Motor neuron (in vitro differentiated cells): ENCODE results near the gene TRIM47. TPM values are rescaled to one million over a fixed set of nuclear protein-coding genes. Genes with fewer than 3 reads are reported as not detected.
"Not testable (repeated sequence)": the region's sequence is repeated elsewhere in the genome, so short reads cannot be mapped to it uniquely, and the experiment has no call there.

Source experiments
- ATAC-seq, 8 experiments: fragments of 200-7000 bp; cut with Tn5 transposase; replicated peaks in 6 of 8; 2 replicates each; pipeline ENCODE4 v1.8.0; 2021; ENCODE audit warnings: mild to moderate bottlenecking in 8 of 8, moderate library complexity in 8 of 8
- H3K27ac ChIP-seq, 2 donors: fragments of 250-450 bp; sonication (Bioruptor Pico); 2 replicates each; pipeline ENCODE4 v1.9.0; 2021; ENCODE audit warnings: antibody characterized with exemption in 2 of 2, mild to moderate bottlenecking in 2 of 2, moderate library complexity in 1 of 2
- H3K4me1 ChIP-seq, 2 donors: fragments of 250-450 bp; sonication (Bioruptor Pico); replicated peaks in 1 of 2; 2 replicates each; pipeline ENCODE4 v1.6.1; 2021; ENCODE audit warnings: antibody characterized with exemption in 2 of 2, mild to moderate bottlenecking in 2 of 2, moderate library complexity in 1 of 2
- H3K4me3 ChIP-seq, 5 donors: fragments of 250-450 bp; sonication (Bioruptor Pico); 2 replicates each; pipeline ENCODE4 v1.9.0; 2021; ENCODE audit warnings: antibody characterized with exemption in 5 of 5, mild to moderate bottlenecking in 5 of 5, moderate library complexity in 4 of 5
- WGBS, 10 experiments: fragments of 450-650 bp; shearing (Covaris generic); methylation state at CpG; one replicate each; pipeline ENCODE4 v1.0.0; 2022; 5-methylcytosine and 5-hydroxymethylcytosine counted together
- in situ Hi-C, 9 experiments: fragments of 400-800 bp; cut with MboI; loops; one replicate each; pipeline ENCODE4 v1.15.0; 2021; ENCODE audit warnings: low sequenced_read_pairs in 9 of 9, low pct_unique_long_range_greater_than_20kb in 2 of 9; ENCODE audit not compliant: unreplicated experiment in 9 of 9
- total RNA-seq, 8 experiments: library from RNA; unstranded; fragments of 300-600 nt; gene quantifications; 2 replicates each; pipeline versions ENCODE4 v1.2.3 to v1.2.4, GENCODE V29; 2022

Gene TRIM47
- total RNA-seq, 8 experiments from 2014 or later, result 0.67 to 15.1 (median 4.8) TPM

DNA sequence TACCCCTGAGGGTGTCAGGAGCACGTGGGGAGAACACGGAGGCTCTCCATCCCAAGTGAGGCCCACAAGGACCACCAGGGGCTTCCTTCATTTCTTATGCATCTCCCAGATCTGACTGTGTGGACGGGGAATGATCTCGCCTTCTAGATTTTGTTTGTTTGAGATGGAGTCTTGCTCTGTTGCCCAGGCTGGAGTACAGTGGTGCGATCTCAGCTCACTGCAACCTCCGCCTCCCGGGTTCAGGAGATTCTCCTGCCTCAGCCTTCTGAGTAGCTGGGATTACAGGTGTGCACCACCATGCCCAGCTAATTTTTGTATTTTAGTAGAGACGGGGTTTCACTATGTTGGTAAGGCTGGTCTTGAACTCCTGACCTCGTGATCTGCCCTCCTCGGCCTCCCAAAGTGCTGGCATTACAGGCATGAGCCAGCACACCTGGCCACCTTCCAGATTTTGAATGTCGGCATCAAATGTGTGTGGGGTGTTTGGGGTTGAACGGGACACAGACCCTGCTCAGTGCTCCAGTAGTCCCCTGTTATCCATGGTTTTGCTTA is 9.6 kb downstream of the TRIM47 start:
- H3K27ac ChIP-seq, H3K4me3 ChIP-seq, ATAC-seq, in situ Hi-C loops: not testable (repeated sequence)
- H3K4me1 ChIP-seq, result peaks cover 8 to 20% of the 10 kb centered on the region in 2 donors
- 13 to 100% methylated on average over 1 to 3 of the region's 12 CpGs; no CpG with 5 or more reads in 8 of the 10 experiments for WGBS, 10 experiments

GRCh38 chr17:75865404-75866188 is 12.8 kb downstream of the TRIM47 start:
- H3K4me1 ChIP-seq, result peaks cover 8 to 13% of the 10 kb centered on the region in 2 donors
- ATAC-seq, in situ Hi-C loops, H3K27ac ChIP-seq, H3K4me3 ChIP-seq: not testable (repeated sequence)
- 46 to 100% (median 65%) methylated on average over 3 to 11 of the region's 17 CpGs for WGBS, 10 experiments

- in situ Hi-C loops, result not testable (repeated sequence)
- 63 to 100% (median 84%) methylated on average over 1 to 4 of the region's 4 CpGs; no CpG with 5 or more reads in 2 of the 10 experiments for WGBS, 10 experiments
Measured at GRCh38 chr17:75864887-75865286, 13.5 kb downstream of the TRIM47 start.

GRCh38 chr17:75864448-75864871 is 13.9 kb downstream of the TRIM47 start:
- in situ Hi-C loops, result no loop called here
- WGBS, 10 experiments, result 0 to 43% (median 33%) methylated on average over 1 to 7 of the region's 8 CpGs; no CpG with 5 or more reads in 4 of the 10 experiments
- no peak overlapping the region for H3K27ac ChIP-seq
- peaks cover 5 to 11% of the 10 kb centered on the region in 2 donors for H3K4me1 ChIP-seq
- no peak overlapping the region for H3K4me3 ChIP-seq
- ATAC-seq, result peak; percentile 38 to 90 (median 56)

More at GRCh38 chr17:75864887-75865286, 13.5 kb downstream of the TRIM47 start:
- not testable (repeated sequence) for ATAC-seq, H3K4me3 ChIP-seq, H3K27ac ChIP-seq
- peaks cover 8 to 13% of the 10 kb centered on the region in 2 donors for H3K4me1 ChIP-seq

GRCh38 chr17:75861927-75862317 is 16.5 kb downstream of the TRIM47 start:
- Histone ChIP-seq H3K4me1 (peaks cover under 1 to 8% of the 10 kb centered on the region in 2 donors), H3K27ac (no peak overlapping the region), H3K4me3 (no peak overlapping the region)
- in situ Hi-C loops, result no loop called here
- peak in 2 of 8 experiments; percentile 30 to 50 for ATAC-seq
- 20 to 82% (median 78%) methylated on average over 1 to 6 of the region's 9 CpGs; no CpG with 5 or more reads in 1 of the 10 experiments for WGBS, 10 experiments

DNA sequence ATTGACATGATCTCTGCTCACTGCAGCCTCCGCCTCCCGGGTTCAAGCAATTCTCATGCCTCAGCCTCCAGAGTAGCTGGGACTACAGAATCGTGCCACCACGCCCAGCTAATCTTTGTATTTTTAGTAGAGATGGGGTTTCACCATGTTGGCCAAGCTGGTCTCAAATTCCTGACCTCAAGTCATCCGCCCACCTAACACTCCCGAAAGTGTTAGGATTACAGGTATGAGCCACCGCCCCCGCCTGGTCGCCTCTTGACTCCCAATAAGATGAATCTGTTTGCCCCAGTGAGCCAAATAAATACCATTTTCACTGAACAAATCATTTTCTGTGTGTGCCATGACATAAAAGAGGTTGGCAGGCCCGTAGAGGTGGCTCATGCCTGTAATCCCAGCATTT is 19.0 kb downstream of the TRIM47 start:
- H3K27ac ChIP-seq, in situ Hi-C loops, H3K4me3 ChIP-seq, H3K4me1 ChIP-seq, ATAC-seq: not testable (repeated sequence)
- WGBS, 10 experiments, result 50 to 100% (median 84%) methylated on average over 1 to 10 of the region's 10 CpGs

- in situ Hi-C loops, result no loop called here
- WGBS, 10 experiments, result 0 to 33% (median 10%) methylated on average over 2 to 6 of the region's 24 CpGs; no CpG with 5 or more reads in 3 of the 10 experiments
- peak overlapping the region; percentile 48 to 69 (median 56) for H3K4me3 ChIP-seq
- no peak for ATAC-seq
- peaks cover 9 to 12% of the 10 kb centered on the region in 2 donors for H3K4me1 ChIP-seq
- peak overlapping the region; percentile 69 to 78 for H3K27ac ChIP-seq
Measured at GRCh38 chr17:75856062-75856756, 22.2 kb downstream of the TRIM47 start.

DNA sequence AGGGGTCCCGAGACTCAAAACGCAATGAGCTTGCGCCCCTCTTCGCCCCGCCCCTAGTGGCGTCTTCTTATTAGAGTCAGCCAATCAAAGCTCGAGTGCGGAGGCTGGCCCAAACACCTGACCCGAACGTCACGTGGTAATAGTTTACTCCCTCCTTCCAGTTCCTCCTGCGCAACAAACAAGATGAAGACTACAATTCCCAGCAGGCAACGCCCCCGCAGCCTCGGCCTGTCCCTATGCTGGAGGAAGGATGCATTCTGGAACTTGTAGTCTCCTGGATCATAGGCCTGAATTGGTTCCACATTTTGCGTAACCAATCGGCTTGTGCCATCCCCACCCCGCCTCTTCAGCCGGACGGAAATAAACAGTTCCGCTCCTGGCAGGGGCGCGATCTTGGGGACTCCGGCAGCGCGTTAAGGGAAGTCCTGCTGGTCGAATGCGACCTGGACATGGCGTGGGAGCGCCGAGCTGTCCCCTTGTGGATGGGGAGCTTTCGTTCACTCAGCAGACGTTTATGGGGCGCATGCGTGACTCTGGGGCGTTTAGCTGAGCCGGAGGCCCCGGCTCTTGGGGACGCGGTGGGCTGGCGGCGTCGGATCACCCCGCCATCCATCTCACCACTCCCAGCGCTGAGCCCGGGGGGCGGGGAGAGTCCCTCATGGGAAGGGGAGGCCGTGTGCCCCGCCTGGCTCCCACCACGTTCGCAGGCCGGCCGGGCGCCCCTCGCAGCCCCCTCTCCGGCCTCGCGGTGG is 22.9 kb downstream of the TRIM47 start, which contains the start of gene WBP2:
TSS of gene WBP2 (minus strand) at position 26 of the 752 bp plus-strand sequence. CDS start 38 bp downstream, outside the sequence.
- in situ Hi-C loops, result no loop called here
- WGBS, 10 experiments, result 0 to 3% (median 0%) methylated on average over 1 to 12 of the region's 58 CpGs; no CpG with 5 or more reads in 5 of the 10 experiments
- H3K4me3 ChIP-seq, result peak within 1 kb of the TSS; percentile 50 to 71 (median 56)
- peaks cover 9 to 12% of the 10 kb centered on the region in 2 donors for H3K4me1 ChIP-seq
- peak; percentile 87 to 92 (median 90) for ATAC-seq
- peak within 1 kb of the TSS; percentile 69 to 78 for H3K27ac ChIP-seq

DNA sequence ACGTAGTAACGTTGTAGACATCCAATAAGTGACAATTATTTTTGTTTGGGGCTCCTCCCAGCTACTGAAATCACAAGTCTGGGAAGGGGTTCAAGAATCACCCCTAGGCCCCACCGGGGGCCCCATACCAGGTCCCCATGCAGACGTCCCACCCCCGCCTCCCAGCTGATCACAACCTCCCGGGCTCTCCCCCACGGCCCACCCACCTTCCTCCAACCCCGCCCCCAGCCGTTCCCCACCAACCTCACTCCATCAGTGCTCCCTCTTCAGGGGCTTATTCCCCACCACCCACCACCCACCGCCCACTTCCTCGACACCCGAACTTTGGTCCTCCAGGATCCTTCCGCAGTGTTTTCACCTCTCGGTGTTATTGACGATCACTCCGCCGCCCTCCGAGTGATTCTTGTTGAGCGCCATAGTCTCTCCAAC is 23.5 kb downstream of the TRIM47 start:
- 0% methylated on average over 1 to 2 of the region's 19 CpGs; no CpG with 5 or more reads in 7 of the 10 experiments for WGBS, 10 experiments
- H3K27ac ChIP-seq, result peak overlapping the region in 1 of 2 donors; percentile 6
- peak in 7 of 8 experiments; percentile 1 to 8 (median 4) for ATAC-seq

GRCh38 chr17:75854101-75854748 is 24.2 kb downstream of the TRIM47 start:
- H3K4me3 ChIP-seq, result peak overlapping the region; percentile 49 to 71 (median 56)
- H3K4me1 ChIP-seq, result peaks cover 9 to 12% of the 10 kb centered on the region in 2 donors
- WGBS, 10 experiments, result 6 to 67% (median 36%) methylated on average over 1 to 7 of the region's 7 CpGs; no CpG with 5 or more reads in 2 of the 10 experiments
- peak overlapping the region in 1 of 2 donors; percentile 6 for H3K27ac ChIP-seq
- in situ Hi-C loops, result no loop called here
- no peak for ATAC-seq

More for the DNA sequence above, 23.5 kb downstream of the TRIM47 start:
- in situ Hi-C loops, result no loop called here
- H3K4me1 ChIP-seq, result peaks cover 9 to 12% of the 10 kb centered on the region in 2 donors
- H3K4me3 ChIP-seq, result peak overlapping the region; percentile 49 to 71 (median 56)

DNA sequence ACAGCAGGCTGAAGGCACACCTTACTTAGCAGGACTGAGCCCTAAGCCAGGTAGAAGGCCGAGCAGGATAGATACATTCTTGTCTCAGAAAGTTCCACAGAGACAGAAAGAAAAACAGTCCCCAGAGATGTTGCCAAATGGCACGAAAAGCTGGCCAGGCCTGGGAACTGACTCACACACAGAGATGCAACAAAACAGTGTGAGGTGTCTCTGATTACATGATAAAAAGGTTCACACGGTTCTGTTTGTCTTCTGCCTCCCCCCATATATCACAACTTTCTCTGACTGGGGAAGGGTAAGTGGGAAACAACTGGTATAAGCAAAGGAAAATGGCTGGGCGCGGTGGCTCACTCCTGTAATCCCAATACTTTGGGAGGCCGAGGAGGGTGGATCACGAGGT is 24.9 kb downstream of the TRIM47 start:
- ATAC-seq, result no peak
- in situ Hi-C loops, result no loop called here
- WGBS, 10 experiments, result 0 to 100% (median 74%) methylated on average over 1 to 7 of the region's 7 CpGs
- H3K4me3 ChIP-seq, result no peak overlapping the region
- H3K27ac ChIP-seq, result no peak overlapping the region
- peaks cover 9 to 12% of the 10 kb centered on the region in 2 donors for H3K4me1 ChIP-seq

- H3K4me1 ChIP-seq, result peaks cover 18 to 23% of the 10 kb centered on the region in 2 donors
- ATAC-seq, in situ Hi-C loops, H3K4me3 ChIP-seq, H3K27ac ChIP-seq: not testable (repeated sequence)
- 83 to 98% (median 94%) methylated on average over 3 to 13 of the region's 15 CpGs; no CpG with 5 or more reads in 3 of the 10 experiments for WGBS, 10 experiments
Measured at GRCh38 chr17:75851693-75851991, 26.7 kb downstream of the TRIM47 start.
